GM18499 (cell line): ENCODE results near the gene NPHP3.
A peak's percentile ranks its signal among the peaks of the same experiment; 100 is the strongest.
"Not testable (repeated sequence)": the region's sequence is repeated elsewhere in the genome, so short reads cannot be mapped to it uniquely, and the experiment has no call there.

ENCODE experiments used
- ATAC-seq: cut with Tn5 transposase; IDR thresholded peaks from one replicate; pipeline ENCODE4 v1.9.1; 2021; ENCODE audit warnings: moderate number of reproducible peaks; ENCODE audit not compliant: insufficient read depth, unreplicated experiment

Gene NPHP3

GRCh38 chr3:132722165-132723023 is at the start of gene NPHP3:
NPHP3 (minus strand) TSS chr3:132722409; CDS start chr3:132722355, 54 bp downstream.
- ATAC-seq: peak; percentile 37

GRCh38 chr3:132758740-132759139 is 36.5 kb upstream of the NPHP3 start:
- no peak for ATAC-seq

GRCh38 chr3:132756108-132756650 is 34.0 kb upstream of the NPHP3 start:
- ATAC-seq: no peak

GRCh38 chr3:132753946-132754345 is 31.7 kb upstream of the NPHP3 start:
- no peak for ATAC-seq

GRCh38 chr3:132749786-132750185 is 27.6 kb upstream of the NPHP3 start:
- no peak for ATAC-seq

- ATAC-seq: not testable (repeated sequence)
These were observed 24.5 kb upstream of the NPHP3 start for GRCh38 chr3:132746720-132747119.

GRCh38 chr3:132738314-132738713 is 16.1 kb upstream of the NPHP3 start:
- ATAC-seq: no peak

- ATAC-seq: no peak
These were observed 13.4 kb upstream of the NPHP3 start for GRCh38 chr3:132735589-132735988.

GRCh38 chr3:132730891-132731580 is 8.8 kb upstream of the NPHP3 start:
- no peak for ATAC-seq

GRCh38 chr3:132726341-132726823 is 4.2 kb upstream of the NPHP3 start:
- no peak for ATAC-seq

- ATAC-seq: no peak
These were observed 1.1 kb upstream of the NPHP3 start for GRCh38 chr3:132723024-132723950.

GRCh38 chr3:132721479-132722164 is 587 bp downstream of the NPHP3 start:
- no peak for ATAC-seq

- no peak for ATAC-seq
These were observed 2.0 kb downstream of the NPHP3 start for GRCh38 chr3:132720228-132720627.

GRCh38 chr3:132716372-132716771 is 5.8 kb downstream of the NPHP3 start:
- no peak for ATAC-seq

- no peak for ATAC-seq
These were observed 8.1 kb downstream of the NPHP3 start for GRCh38 chr3:132713977-132714727.

- ATAC-seq: no peak
These were observed 11.9 kb downstream of the NPHP3 start for GRCh38 chr3:132710311-132710710.

GRCh38 chr3:132709761-132710160 is 12.4 kb downstream of the NPHP3 start:
- no peak for ATAC-seq

- ATAC-seq: no peak
These were observed 18.5 kb downstream of the NPHP3 start for GRCh38 chr3:132703733-132704132.

GRCh38 chr3:132695422-132695821 is 26.8 kb downstream of the NPHP3 start:
- no peak for ATAC-seq
